ENCODE results near the gene SHTN1.

The SHTN1 gene

GRCh38 chr10:117005026-117005526, at the start of gene SHTN1:
SHTN1 (minus strand) TSS chr10:117005187; CDS start chr10:117005079, 108 bp downstream.
- Mint-ChIP-seq H3K9me3 (no peaks in the 10 kb centered on the region), H3K36me3 (ENCODE audit: insufficient read depth) (no peaks in the 10 kb centered on the region), H3K27me3 (peaks cover 28% of the 10 kb centered on the region), H3K4me3 (peak within 1 kb of the TSS; percentile 62), H3K4me1 (no peaks in the 10 kb centered on the region), H3K27ac (ENCODE audit: low read depth) (no peak within 1 kb of the TSS)
- ATAC-seq (replicated peaks; ENCODE audit: extremely low read depth, poor library complexity, severe bottlenecking) (peak; percentile 32), DNase-seq (ENCODE audit: low spot score in 2 of 2) (no peak)

GRCh38 chr10:117053482-117053881, 48.5 kb upstream of the SHTN1 start:
- H3K4me3 Mint-ChIP-seq: no peak overlapping the region

GRCh38 chr10:117047947-117048346, 43.0 kb upstream of the SHTN1 start:
- no peak overlapping the region for H3K4me3 Mint-ChIP-seq
- no peaks in the 10 kb centered on the region for H3K27me3 Mint-ChIP-seq
- no peak overlapping the region for H3K27ac Mint-ChIP-seq (ENCODE audit: low read depth)
- DNase-seq (ENCODE audit: low spot score in 2 of 2): no peak
- no peak for ATAC-seq (replicated peaks; ENCODE audit: extremely low read depth, poor library complexity, severe bottlenecking)
- no peaks in the 10 kb centered on the region for H3K4me1 Mint-ChIP-seq
- peaks cover 11% of the 10 kb centered on the region for H3K9me3 Mint-ChIP-seq
- no peaks in the 10 kb centered on the region for H3K36me3 Mint-ChIP-seq (ENCODE audit: insufficient read depth)

More at GRCh38 chr10:117053482-117053881, 48.5 kb upstream of the SHTN1 start:
- Mint-ChIP-seq H3K9me3 (peaks cover 5% of the 10 kb centered on the region), H3K27ac (ENCODE audit: low read depth) (no peak overlapping the region), H3K4me1 (no peaks in the 10 kb centered on the region), H3K36me3 (ENCODE audit: insufficient read depth) (no peaks in the 10 kb centered on the region), H3K27me3 (no peaks in the 10 kb centered on the region)
- ATAC-seq (replicated peaks; ENCODE audit: extremely low read depth, poor library complexity, severe bottlenecking): no peak
- no peak for DNase-seq (ENCODE audit: low spot score in 2 of 2)

GRCh38 chr10:117016266-117016665, 11.3 kb upstream of the SHTN1 start:
- H3K36me3 Mint-ChIP-seq (ENCODE audit: insufficient read depth): no peaks in the 10 kb centered on the region
- no peak for DNase-seq (ENCODE audit: low spot score in 2 of 2)
- H3K9me3 Mint-ChIP-seq: no peaks in the 10 kb centered on the region
- H3K27me3 Mint-ChIP-seq: no peaks in the 10 kb centered on the region
- no peak overlapping the region for H3K4me3 Mint-ChIP-seq
- ATAC-seq (replicated peaks; ENCODE audit: extremely low read depth, poor library complexity, severe bottlenecking): no peak
- H3K4me1 Mint-ChIP-seq: no peaks in the 10 kb centered on the region
- no peak overlapping the region for H3K27ac Mint-ChIP-seq (ENCODE audit: low read depth)

GRCh38 chr10:117014835-117015234, 9.8 kb upstream of the SHTN1 start:
- no peaks in the 10 kb centered on the region for H3K9me3 Mint-ChIP-seq

GRCh38 chr10:117007080-117007479, 2.1 kb upstream of the SHTN1 start:
- ATAC-seq (replicated peaks; ENCODE audit: extremely low read depth, poor library complexity, severe bottlenecking) (no peak), DNase-seq (ENCODE audit: low spot score in 2 of 2) (no peak)
- Mint-ChIP-seq H3K9me3 (no peaks in the 10 kb centered on the region), H3K27me3 (peaks cover 28% of the 10 kb centered on the region), H3K4me1 (no peaks in the 10 kb centered on the region), H3K36me3 (ENCODE audit: insufficient read depth) (no peaks in the 10 kb centered on the region), H3K4me3 (no peak overlapping the region), H3K27ac (ENCODE audit: low read depth) (no peak overlapping the region)

More at GRCh38 chr10:117014835-117015234, 9.8 kb upstream of the SHTN1 start:
- no peak for DNase-seq (ENCODE audit: low spot score in 2 of 2)
- H3K27me3 Mint-ChIP-seq: no peaks in the 10 kb centered on the region
- H3K36me3 Mint-ChIP-seq (ENCODE audit: insufficient read depth): no peaks in the 10 kb centered on the region
- H3K4me3 Mint-ChIP-seq: no peak overlapping the region
- no peak for ATAC-seq (replicated peaks; ENCODE audit: extremely low read depth, poor library complexity, severe bottlenecking)
- H3K27ac Mint-ChIP-seq (ENCODE audit: low read depth): no peak overlapping the region
- no peaks in the 10 kb centered on the region for H3K4me1 Mint-ChIP-seq

GRCh38 chr10:117005527-117006055, 604 bp upstream of the SHTN1 start:
- ATAC-seq (replicated peaks; ENCODE audit: extremely low read depth, poor library complexity, severe bottlenecking) (no peak), DNase-seq (ENCODE audit: low spot score in 2 of 2) (no peak)
- no peaks in the 10 kb centered on the region for H3K9me3 Mint-ChIP-seq
- H3K4me1 Mint-ChIP-seq: no peaks in the 10 kb centered on the region
- peak overlapping the region; percentile 62 for H3K4me3 Mint-ChIP-seq
- no peaks in the 10 kb centered on the region for H3K36me3 Mint-ChIP-seq (ENCODE audit: insufficient read depth)
- H3K27me3 Mint-ChIP-seq: peaks cover 28% of the 10 kb centered on the region
- H3K27ac Mint-ChIP-seq (ENCODE audit: low read depth): no peak overlapping the region

- Mint-ChIP-seq H3K27ac (ENCODE audit: low read depth) (no peak overlapping the region), H3K36me3 (ENCODE audit: insufficient read depth) (no peaks in the 10 kb centered on the region), H3K9me3 (no peaks in the 10 kb centered on the region), H3K27me3 (peaks cover 28% of the 10 kb centered on the region), H3K4me3 (peak overlapping the region; percentile 62), H3K4me1 (no peaks in the 10 kb centered on the region)
- ATAC-seq (replicated peaks; ENCODE audit: extremely low read depth, poor library complexity, severe bottlenecking) (peak; percentile 28), DNase-seq (ENCODE audit: low spot score in 2 of 2) (no peak)
Observed at GRCh38 chr10:117004227-117005025, 561 bp downstream of the SHTN1 start.

- no peak overlapping the region for H3K27ac Mint-ChIP-seq (ENCODE audit: low read depth)
- no peaks in the 10 kb centered on the region for H3K4me1 Mint-ChIP-seq
- peaks cover 28% of the 10 kb centered on the region for H3K27me3 Mint-ChIP-seq
Observed at GRCh38 chr10:117003336-117003735, 1.7 kb downstream of the SHTN1 start.

GRCh38 chr10:117002206-117002605, 2.8 kb downstream of the SHTN1 start:
- H3K36me3 Mint-ChIP-seq (ENCODE audit: insufficient read depth): no peaks in the 10 kb centered on the region
- H3K9me3 Mint-ChIP-seq: no peaks in the 10 kb centered on the region
- peaks cover 34% of the 10 kb centered on the region for H3K27me3 Mint-ChIP-seq
- no peaks in the 10 kb centered on the region for H3K4me1 Mint-ChIP-seq
- H3K27ac Mint-ChIP-seq (ENCODE audit: low read depth): no peak overlapping the region
- DNase-seq (ENCODE audit: low spot score in 2 of 2) (no peak), ATAC-seq (replicated peaks; ENCODE audit: extremely low read depth, poor library complexity, severe bottlenecking) (no peak)
- H3K4me3 Mint-ChIP-seq: no peak overlapping the region

More at GRCh38 chr10:117003336-117003735, 1.7 kb downstream of the SHTN1 start:
- Mint-ChIP-seq H3K36me3 (ENCODE audit: insufficient read depth) (no peaks in the 10 kb centered on the region), H3K9me3 (no peaks in the 10 kb centered on the region), H3K4me3 (peak overlapping the region; percentile 14)
- ATAC-seq (replicated peaks; ENCODE audit: extremely low read depth, poor library complexity, severe bottlenecking) (no peak), DNase-seq (ENCODE audit: low spot score in 2 of 2) (no peak)

GRCh38 chr10:117001144-117001543, 3.8 kb downstream of the SHTN1 start:
- H3K27ac Mint-ChIP-seq (ENCODE audit: low read depth): no peak overlapping the region
- no peaks in the 10 kb centered on the region for H3K36me3 Mint-ChIP-seq (ENCODE audit: insufficient read depth)
- H3K9me3 Mint-ChIP-seq: no peaks in the 10 kb centered on the region
- H3K27me3 Mint-ChIP-seq: peaks cover 43% of the 10 kb centered on the region
- no peaks in the 10 kb centered on the region for H3K4me1 Mint-ChIP-seq
- no peak overlapping the region for H3K4me3 Mint-ChIP-seq
- ATAC-seq (replicated peaks; ENCODE audit: extremely low read depth, poor library complexity, severe bottlenecking) (no peak), DNase-seq (ENCODE audit: low spot score in 2 of 2) (no peak)

- ATAC-seq (replicated peaks; ENCODE audit: extremely low read depth, poor library complexity, severe bottlenecking) (no peak), DNase-seq (ENCODE audit: low spot score in 2 of 2) (no peak)
- peaks cover 43% of the 10 kb centered on the region for H3K27me3 Mint-ChIP-seq
- H3K9me3 Mint-ChIP-seq: no peaks in the 10 kb centered on the region
- H3K4me3 Mint-ChIP-seq: no peak overlapping the region
- H3K36me3 Mint-ChIP-seq (ENCODE audit: insufficient read depth): no peaks in the 10 kb centered on the region
- no peak overlapping the region for H3K27ac Mint-ChIP-seq (ENCODE audit: low read depth)
- no peaks in the 10 kb centered on the region for H3K4me1 Mint-ChIP-seq
Observed at GRCh38 chr10:117000580-117000979, 4.4 kb downstream of the SHTN1 start.

GRCh38 chr10:116998172-116998571, 6.8 kb downstream of the SHTN1 start:
- Mint-ChIP-seq H3K4me1 (no peaks in the 10 kb centered on the region), H3K27ac (ENCODE audit: low read depth) (no peak overlapping the region), H3K4me3 (no peak overlapping the region), H3K9me3 (no peaks in the 10 kb centered on the region), H3K36me3 (ENCODE audit: insufficient read depth) (no peaks in the 10 kb centered on the region), H3K27me3 (peaks cover 25% of the 10 kb centered on the region)
- no peak for ATAC-seq (replicated peaks; ENCODE audit: extremely low read depth, poor library complexity, severe bottlenecking)
- no peak for DNase-seq (ENCODE audit: low spot score in 2 of 2)

All from central memory CD8-positive, alpha-beta T cell (primary cell).